ENCODE results near the gene SLC12A5. TPM values are rescaled to one million over a fixed set of nuclear protein-coding genes. Genes with fewer than 3 reads are reported as not detected.
"Not testable (repeated sequence)": the region's sequence is repeated elsewhere in the genome, so short reads cannot be mapped to it uniquely, and the experiment has no call there.

SLC12A5 gene
- total RNA-seq, 1 donor from 2014 or later: 0.77 TPM

GRCh38 chr20:46088409-46089166 lies 59.6 kb downstream of the SLC12A5 start:
- H3K9me3 Mint-ChIP-seq: no peaks in the 10 kb centered on the region
- peaks cover 46% of the 10 kb centered on the region for H3K4me1 Mint-ChIP-seq
- H3K4me3 Mint-ChIP-seq: peak overlapping the region; percentile 91
- Histone ChIP-seq H3K36me3 (no peaks in the 10 kb centered on the region), H3K9ac (peak overlapping the region; percentile 90), H3K79me2 (ENCODE audit: low read depth) (peaks cover 58% of the 10 kb centered on the region), H3K4me3 (peak overlapping the region; percentile 73), H4K20me1 (ENCODE audit: low read depth) (peaks cover 57% of the 10 kb centered on the region), H3K9me3 (ENCODE audit: low read depth) (no peaks in the 10 kb centered on the region), H3K27me3 (no peaks in the 10 kb centered on the region), H3K4me1 (peaks cover 21% of the 10 kb centered on the region), H3F3A (ENCODE audit: low read depth) (no peaks in the 10 kb centered on the region), H3K4me2 (peak overlapping the region; percentile 91), H3K27ac (no peak overlapping the region), H2AFZ (replicated peaks) (peak overlapping the region; percentile 30)
- TF ChIP-seq EZH2phosphoT487 (IDR thresholded peaks at IDR 0.05) (no peak), EZH2 (IDR thresholded peaks at IDR 0.05) (peak; percentile 37), CTCF (IDR thresholded peaks at IDR 0.05) (peak; percentile 5)
- H3K27ac Mint-ChIP-seq: peak overlapping the region; percentile 36
- H3K27me3 Mint-ChIP-seq (ENCODE audit: insufficient read depth, low read depth): no peaks in the 10 kb centered on the region
- no peaks in the 10 kb centered on the region for H3K36me3 Mint-ChIP-seq
- peak; percentile 26 for DNase-seq (ENCODE audit: low spot score)

- H3K79me2 ChIP-seq (ENCODE audit: low read depth): peaks cover 53% of the 10 kb centered on the region
- Mint-ChIP-seq H3K9me3 (no peaks in the 10 kb centered on the region), H3K4me1 (peaks cover 46% of the 10 kb centered on the region), H3K4me3 (peak overlapping the region; percentile 91), H3K36me3 (no peaks in the 10 kb centered on the region), H3K27me3 (ENCODE audit: insufficient read depth, low read depth) (no peaks in the 10 kb centered on the region), H3K27ac (peak overlapping the region; percentile 85)
- peak overlapping the region; percentile 91 for H3K4me2 ChIP-seq
- H2AFZ ChIP-seq (replicated peaks): peak overlapping the region; percentile 30
- H3K4me1 ChIP-seq: peaks cover 21% of the 10 kb centered on the region
- H3K9me3 ChIP-seq (ENCODE audit: low read depth): no peaks in the 10 kb centered on the region
- TF ChIP-seq CTCF (IDR thresholded peaks at IDR 0.05) (no peak), EZH2phosphoT487 (IDR thresholded peaks at IDR 0.05) (no peak), EZH2 (IDR thresholded peaks at IDR 0.05) (no peak)
- H3K9ac ChIP-seq: peak overlapping the region; percentile 90
- H3K36me3 ChIP-seq: no peaks in the 10 kb centered on the region
- peak; percentile 71 for DNase-seq (ENCODE audit: low spot score)
- peak overlapping the region; percentile 88 for H3K27ac ChIP-seq
- no peaks in the 10 kb centered on the region for H3K27me3 ChIP-seq
- H4K20me1 ChIP-seq (ENCODE audit: low read depth): peaks cover 52% of the 10 kb centered on the region
- no peaks in the 10 kb centered on the region for H3F3A ChIP-seq (ENCODE audit: low read depth)
- peak overlapping the region; percentile 73 for H3K4me3 ChIP-seq
Observed at GRCh38 chr20:46089167-46089416, 60.1 kb downstream of the SLC12A5 start.

DNA sequence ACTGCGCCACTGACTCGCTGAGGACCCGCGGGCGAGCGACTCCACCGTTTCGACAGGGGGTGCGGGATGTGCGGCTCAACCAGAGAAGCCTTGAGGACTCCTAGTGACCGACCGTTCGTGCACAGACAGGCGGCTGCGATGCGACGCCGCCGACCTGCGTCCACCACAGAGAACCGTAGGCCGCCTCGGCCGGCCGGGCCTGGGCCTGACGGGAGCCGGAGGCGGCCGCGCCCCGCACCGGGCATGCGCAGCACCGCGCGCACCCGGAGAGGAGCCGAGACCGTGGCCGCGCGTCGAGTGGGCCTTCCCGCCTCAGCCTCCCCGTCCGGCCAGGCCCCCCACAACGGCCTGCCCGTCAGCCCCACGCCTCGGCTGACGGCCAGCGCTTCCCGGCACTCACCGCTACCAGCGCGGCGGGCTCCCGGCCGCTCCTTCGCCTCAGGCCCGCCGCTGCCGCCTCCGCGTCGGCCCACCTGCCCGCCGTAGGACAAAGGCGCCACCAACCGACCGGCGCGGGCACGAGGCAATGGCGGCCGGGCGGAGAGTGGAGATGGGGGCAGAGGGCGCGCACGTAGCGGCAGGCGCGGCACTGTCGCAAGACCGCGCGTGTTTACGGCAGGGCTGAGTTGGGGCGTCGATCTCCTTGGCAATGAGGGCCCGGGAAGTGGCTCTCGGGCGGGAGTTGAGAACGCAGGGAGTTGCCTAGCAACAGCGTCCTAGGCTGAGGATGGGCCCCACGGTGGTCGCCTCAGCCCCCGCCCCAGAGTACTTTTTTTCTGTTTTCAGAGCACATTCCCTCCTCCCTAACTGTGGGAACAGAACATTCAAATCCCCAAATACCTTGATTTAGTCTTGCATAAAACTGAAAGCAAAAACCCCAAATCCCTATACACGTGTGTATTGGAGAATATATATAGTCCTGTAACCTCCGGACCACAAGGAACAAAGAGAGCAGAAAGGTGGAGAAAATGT lies 60.7 kb downstream of the SLC12A5 start, which contains the start of gene NCOA5:
TSS of gene NCOA5 (minus strand) at position 546 of the 972 bp plus-strand sequence. CDS start 10,538 bp downstream, outside the sequence.
- Histone ChIP-seq H3K36me3 (no peaks in the 10 kb centered on the region), H3K27ac (peak within 1 kb of the TSS; percentile 88), H2AFZ (replicated peaks) (peak within 1 kb of the TSS; percentile 38), H3K4me3 (peak within 1 kb of the TSS; percentile 73), H3K4me1 (peaks cover 21% of the 10 kb centered on the region), H4K20me1 (ENCODE audit: low read depth) (peaks cover 46% of the 10 kb centered on the region), H3K4me2 (peak within 1 kb of the TSS; percentile 91), H3K9me3 (ENCODE audit: low read depth) (no peaks in the 10 kb centered on the region), H3K79me2 (ENCODE audit: low read depth) (peaks cover 47% of the 10 kb centered on the region), H3F3A (ENCODE audit: low read depth) (no peaks in the 10 kb centered on the region), H3K27me3 (no peaks in the 10 kb centered on the region), H3K9ac (peak within 1 kb of the TSS; percentile 90)
- Mint-ChIP-seq H3K4me1 (peaks cover 42% of the 10 kb centered on the region), H3K9me3 (no peaks in the 10 kb centered on the region), H3K36me3 (no peaks in the 10 kb centered on the region), H3K27me3 (ENCODE audit: insufficient read depth, low read depth) (peaks cover 2% of the 10 kb centered on the region), H3K27ac (peak within 1 kb of the TSS; percentile 97), H3K4me3 (peak within 1 kb of the TSS; percentile 91)
- TF ChIP-seq EZH2phosphoT487 (IDR thresholded peaks at IDR 0.05): no peak
- peak; percentile 28 for TF ChIP-seq EZH2 (IDR thresholded peaks at IDR 0.05)
- TF ChIP-seq CTCF (IDR thresholded peaks at IDR 0.05): peak; percentile 37
- peak; percentile 99 for DNase-seq (ENCODE audit: low spot score)

GRCh38 chr20:46091622-46092535 lies 62.9 kb downstream of the SLC12A5 start:
- H3K27ac ChIP-seq; H3F3A ChIP-seq (ENCODE audit: low read depth); H3K9me3 ChIP-seq (ENCODE audit: low read depth); H3K36me3 ChIP-seq; H3K9me3 Mint-ChIP-seq; H3K36me3 Mint-ChIP-seq; H3K27ac Mint-ChIP-seq; H3K4me3 ChIP-seq; H3K4me2 ChIP-seq; H3K4me3 Mint-ChIP-seq; H3K27me3 Mint-ChIP-seq (ENCODE audit: insufficient read depth, low read depth); H2AFZ ChIP-seq (replicated peaks); H3K27me3 ChIP-seq; H3K9ac ChIP-seq; DNase-seq (ENCODE audit: low spot score): not testable (repeated sequence)
- H3K79me2 ChIP-seq (ENCODE audit: low read depth): peaks cover 25% of the 10 kb centered on the region
- H4K20me1 ChIP-seq (ENCODE audit: low read depth): peaks cover 25% of the 10 kb centered on the region
- peaks cover 28% of the 10 kb centered on the region for H3K4me1 Mint-ChIP-seq
- peaks cover 17% of the 10 kb centered on the region for H3K4me1 ChIP-seq

All from neural progenitor cell (in vitro differentiated cells).